DMS 273 (cell line): Measurements from ENCODE around the gene NBEAL2.
"Not testable (repeated sequence)": the region's sequence is repeated elsewhere in the genome, so short reads cannot be mapped to it uniquely, and the experiment has no call there.

Source experiments
- DNase-seq: peaks from one replicate; lab custom pipeline; 2025; ENCODE audit not compliant: unreplicated experiment; lab: John Stamatoyannopoulos, UW

NBEAL2 gene

GRCh38 chr3:47037302-47037701, 57.8 kb downstream of the NBEAL2 start:
- not testable (repeated sequence) for DNase-seq

GRCh38 chr3:47041114-47041513, 61.6 kb downstream of the NBEAL2 start:
- DNase-seq: no peak

- no peak for DNase-seq
These were observed 62.8 kb downstream of the NBEAL2 start for GRCh38 chr3:47042231-47042791.

GRCh38 chr3:47047069-47047468, 67.6 kb downstream of the NBEAL2 start:
- DNase-seq: no peak

GRCh38 chr3:47047673-47048072, 68.2 kb downstream of the NBEAL2 start:
- no peak for DNase-seq

- no peak for DNase-seq
These were observed 74.9 kb downstream of the NBEAL2 start for GRCh38 chr3:47054412-47054811.

GRCh38 chr3:47056705-47057104, 77.2 kb downstream of the NBEAL2 start:
- DNase-seq: no peak

- DNase-seq: no peak
These were observed 77.8 kb downstream of the NBEAL2 start for GRCh38 chr3:47057212-47057671.
